Measurements from ENCODE around the gene ZGRF1.

- TF ChIP-seq, protein P1, sequence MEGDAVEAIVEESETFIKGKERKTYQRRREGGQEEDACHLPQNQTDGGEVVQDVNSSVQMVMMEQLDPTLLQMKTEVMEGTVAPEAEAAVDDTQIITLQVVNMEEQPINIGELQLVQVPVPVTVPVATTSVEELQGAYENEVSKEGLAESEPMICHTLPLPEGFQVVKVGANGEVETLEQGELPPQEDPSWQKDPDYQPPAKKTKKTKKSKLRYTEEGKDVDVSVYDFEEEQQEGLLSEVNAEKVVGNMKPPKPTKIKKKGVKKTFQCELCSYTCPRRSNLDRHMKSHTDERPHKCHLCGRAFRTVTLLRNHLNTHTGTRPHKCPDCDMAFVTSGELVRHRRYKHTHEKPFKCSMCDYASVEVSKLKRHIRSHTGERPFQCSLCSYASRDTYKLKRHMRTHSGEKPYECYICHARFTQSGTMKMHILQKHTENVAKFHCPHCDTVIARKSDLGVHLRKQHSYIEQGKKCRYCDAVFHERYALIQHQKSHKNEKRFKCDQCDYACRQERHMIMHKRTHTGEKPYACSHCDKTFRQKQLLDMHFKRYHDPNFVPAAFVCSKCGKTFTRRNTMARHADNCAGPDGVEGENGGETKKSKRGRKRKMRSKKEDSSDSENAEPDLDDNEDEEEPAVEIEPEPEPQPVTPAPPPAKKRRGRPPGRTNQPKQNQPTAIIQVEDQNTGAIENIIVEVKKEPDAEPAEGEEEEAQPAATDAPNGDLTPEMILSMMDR (IDR thresholded peaks at IDR 0.05), result no peak
- no peak for TF ChIP-seq POLR2AphosphoS5 (IDR thresholded peaks at IDR 0.05)
- no peak for TF ChIP-seq EP300 (IDR thresholded peaks at IDR 0.05)
Measured at GRCh38 chr4:112673076-112673475, 36.4 kb upstream of the ZGRF1 start.

All from upper lobe of left lung (tissue), 4 donors.